T-helper 2 cell treated with Interferon-gamma antibody and Interleukin-4, amounts not matched to agents 100 ng/mL and 5 ng/mL, for 36 hours (primary cell): ENCODE results near the gene SLC18A2. TPM values are rescaled to one million over a fixed set of nuclear protein-coding genes. Genes with fewer than 3 reads are reported as not detected.
"Not testable (repeated sequence)": the region's sequence is repeated elsewhere in the genome, so short reads cannot be mapped to it uniquely, and the experiment has no call there.

Experiments used
- intact Hi-C: fragments of 100-400 bp; cut with micrococcal nuclease; formaldehyde crosslinking; loops from one replicate; pipeline ENCODE4 v1.15.1; 2023
- total RNA-seq: library from RNA; stranded (reverse); gene quantifications from 2 replicates; pipeline ENCODE4 v1.2.3, GENCODE V29; 2022

The SLC18A2 gene
- total RNA-seq, 1 donor from 2014 or later = 0.09 TPM

DNA sequence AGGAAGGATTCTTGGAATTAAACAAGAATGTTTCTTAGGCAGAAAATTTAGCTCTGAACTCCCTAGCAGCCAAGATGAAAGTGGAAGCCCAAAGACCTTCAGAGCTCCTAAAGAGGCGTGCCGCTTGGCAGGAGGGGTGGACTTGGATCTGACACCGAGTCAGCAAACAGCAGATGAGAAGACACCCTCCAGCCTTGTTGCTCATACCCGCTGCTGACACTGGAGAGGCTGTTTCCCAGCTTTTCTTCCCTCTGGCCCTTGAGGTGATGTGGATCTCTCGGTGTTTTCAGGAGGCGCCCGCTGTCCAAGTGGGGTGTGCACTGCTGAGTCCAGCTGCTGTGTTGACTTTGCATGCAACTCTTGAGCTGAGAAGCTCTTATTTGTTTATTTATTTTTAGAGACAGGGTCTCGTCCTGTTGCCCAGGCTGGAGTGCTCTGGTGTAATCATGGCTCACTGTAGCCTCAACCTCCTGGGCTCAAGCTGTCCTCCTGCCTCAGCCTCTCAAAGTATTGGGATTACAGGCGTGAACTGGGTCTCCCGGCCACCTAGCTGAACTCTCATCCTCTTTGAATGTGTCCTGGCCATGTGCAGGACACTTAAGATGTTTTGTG is 21.5 kb downstream of the SLC18A2 start:
- intact Hi-C loops = no loop called here

GRCh38 chr10:117262903-117263293 is 22.0 kb downstream of the SLC18A2 start:
- intact Hi-C loops = no loop called here

DNA sequence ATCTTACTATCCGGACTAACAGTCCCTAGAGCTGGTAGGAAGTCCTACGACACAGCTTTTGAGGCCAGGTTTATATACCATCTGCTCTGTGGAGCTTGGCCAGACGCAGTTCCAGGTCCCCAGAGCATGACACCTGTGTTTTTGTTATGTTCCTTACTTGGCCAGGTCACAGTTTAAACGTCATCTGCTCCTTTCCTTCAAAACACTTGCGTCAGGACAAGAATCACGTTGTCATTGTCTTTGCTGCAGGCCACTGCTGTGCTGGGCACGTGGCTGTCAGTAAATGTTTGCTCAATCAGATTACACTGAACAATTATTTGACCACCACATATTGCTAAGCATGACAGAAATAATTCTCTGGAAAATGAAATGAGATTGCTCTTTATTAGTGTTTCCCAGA is 23.9 kb downstream of the SLC18A2 start:
- intact Hi-C loops = no loop called here

DNA sequence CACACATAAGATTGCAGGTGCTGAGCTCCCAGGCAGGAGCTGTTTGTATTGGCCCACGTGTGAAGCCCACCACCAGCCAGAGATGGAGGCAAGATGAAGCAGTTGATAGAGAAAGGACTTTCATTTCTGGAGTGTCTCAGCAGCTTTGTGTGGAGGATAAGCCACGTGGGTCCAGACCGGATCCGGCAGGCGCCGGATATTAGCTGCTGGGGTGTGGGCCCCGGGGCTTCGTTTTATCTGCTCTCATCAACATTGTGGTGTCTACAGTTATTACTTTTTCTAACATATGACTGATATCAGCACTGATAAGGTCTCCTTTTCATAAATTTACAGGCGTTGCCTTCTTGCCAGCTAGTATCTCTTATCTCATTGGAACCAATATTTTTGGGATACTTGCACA is 25.5 kb downstream of the SLC18A2 start:
- intact Hi-C loops = no loop called here

- intact Hi-C loops = no loop called here
Measured at GRCh38 chr10:117266812-117267211, 25.9 kb downstream of the SLC18A2 start.

DNA sequence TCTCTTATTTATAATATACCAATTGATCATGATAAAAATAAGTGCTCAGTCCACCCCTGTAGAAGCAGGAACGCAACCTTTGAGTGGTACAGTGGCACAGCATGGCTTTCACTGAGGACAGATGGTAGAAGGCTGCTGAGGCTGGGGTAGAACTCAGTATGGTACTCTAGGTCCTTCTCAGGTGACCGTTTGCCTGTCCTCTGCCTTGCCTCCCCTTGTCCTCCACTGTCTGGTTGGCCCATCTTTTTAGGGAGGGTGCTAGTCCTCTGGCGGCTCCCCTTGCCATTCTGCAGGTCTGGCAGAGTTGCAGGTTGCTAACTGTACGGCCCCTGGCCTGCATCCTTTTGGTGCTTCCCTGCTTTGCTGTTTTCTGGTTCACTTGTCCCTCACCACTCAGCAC is 27.3 kb downstream of the SLC18A2 start:
- intact Hi-C loops = no loop called here

DNA sequence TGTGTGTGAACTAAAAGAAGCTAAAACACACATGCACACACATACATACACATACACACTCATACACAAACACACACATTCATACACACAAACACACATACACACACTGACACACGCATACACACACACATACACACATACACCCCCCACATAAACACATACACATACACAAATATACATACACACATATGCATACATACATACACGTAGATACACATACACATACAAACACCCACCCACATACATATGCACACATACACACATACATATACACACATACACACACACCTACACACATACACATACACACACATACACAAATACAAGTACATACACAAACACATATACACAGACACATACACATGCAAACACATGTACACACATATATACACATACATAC is 28.0 kb downstream of the SLC18A2 start:
- intact Hi-C loops = no loop called here

- intact Hi-C loops = no loop called here
Measured at GRCh38 chr10:117271427-117271826, 30.5 kb downstream of the SLC18A2 start.

DNA sequence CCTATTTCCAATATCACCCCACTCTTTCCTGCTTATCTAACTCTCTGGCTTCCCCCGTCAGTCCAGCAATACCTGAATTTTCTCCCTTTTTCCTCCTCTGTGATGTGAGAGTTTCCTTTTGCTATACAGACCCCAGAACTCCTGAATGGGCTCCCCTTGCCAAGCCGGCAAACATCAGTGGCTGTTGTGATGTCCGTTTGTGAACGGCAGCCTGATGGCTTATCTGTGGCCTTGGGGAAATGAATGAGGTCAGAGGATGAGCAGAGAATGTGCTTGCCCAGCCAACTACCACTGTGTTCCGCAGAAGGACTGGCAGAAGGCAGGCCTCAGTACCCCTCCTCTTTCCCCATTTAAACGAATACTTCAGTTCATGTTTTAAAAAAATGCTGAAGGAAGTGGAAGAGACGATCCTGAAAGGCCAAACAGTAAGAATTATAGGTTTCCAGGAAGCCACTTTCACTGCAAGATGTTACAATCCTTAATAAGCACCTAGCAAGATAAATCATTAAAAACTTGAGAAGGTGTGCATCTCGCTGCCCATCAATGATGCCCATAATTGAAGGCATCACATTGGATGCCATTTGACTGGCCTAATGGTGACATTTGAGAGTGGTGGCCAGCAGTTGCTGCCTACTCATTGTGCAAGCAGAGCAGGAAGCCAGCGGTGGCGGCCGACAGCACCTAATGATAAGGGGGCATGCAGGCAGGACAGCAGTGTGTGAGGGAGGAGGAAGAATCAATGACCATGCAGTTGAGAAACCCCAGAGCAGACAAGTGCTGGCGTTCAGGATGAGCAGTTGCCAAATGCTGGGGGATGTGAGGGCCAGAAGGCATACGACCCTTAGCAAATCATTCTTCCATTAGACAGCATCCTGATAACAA is 31.5 kb downstream of the SLC18A2 start:
- intact Hi-C loops = no loop called here

- intact Hi-C loops = no loop called here
Measured at GRCh38 chr10:117273980-117274379, 33.1 kb downstream of the SLC18A2 start.

GRCh38 chr10:117274509-117274908 is 33.6 kb downstream of the SLC18A2 start:
- intact Hi-C loops = no loop called here

DNA sequence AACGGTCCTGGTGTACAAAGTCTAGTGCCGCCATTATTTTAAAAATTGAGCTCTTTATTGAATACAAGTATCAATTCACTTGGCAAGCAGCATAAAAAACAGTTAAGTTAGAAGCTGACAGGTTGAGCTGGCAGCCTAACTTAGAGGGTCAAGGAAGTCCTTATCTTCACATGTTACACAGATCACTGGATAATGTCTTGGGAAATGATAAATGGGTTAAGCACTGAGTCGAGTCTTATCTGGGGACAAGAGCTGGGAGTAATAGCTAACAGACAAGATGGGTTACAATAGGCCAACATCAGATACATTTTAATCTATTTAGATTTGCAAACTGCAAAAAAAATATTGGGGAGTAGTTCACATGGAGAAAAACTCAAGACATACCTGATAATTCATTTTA is 34.2 kb downstream of the SLC18A2 start:
- intact Hi-C loops = no loop called here

DNA sequence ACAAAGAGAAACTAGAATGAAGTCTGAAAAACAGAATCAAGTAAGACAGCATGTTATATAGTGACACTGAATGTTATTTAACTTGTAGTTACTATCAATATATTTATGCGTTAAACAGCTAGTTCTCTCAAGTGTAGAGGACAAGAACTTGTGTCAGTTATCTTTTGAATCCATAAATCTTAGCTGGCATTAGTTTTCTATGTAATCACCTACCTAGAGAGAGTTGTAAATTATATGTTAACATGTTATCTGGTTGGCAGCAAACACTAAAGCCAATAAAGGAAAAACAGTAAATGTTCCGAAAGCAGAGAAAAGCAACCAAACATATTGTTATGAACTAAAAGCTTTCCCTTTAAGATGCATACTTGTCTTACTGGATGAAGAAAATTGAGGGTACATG is 36.8 kb downstream of the SLC18A2 start:
- intact Hi-C loops = no loop called here

DNA sequence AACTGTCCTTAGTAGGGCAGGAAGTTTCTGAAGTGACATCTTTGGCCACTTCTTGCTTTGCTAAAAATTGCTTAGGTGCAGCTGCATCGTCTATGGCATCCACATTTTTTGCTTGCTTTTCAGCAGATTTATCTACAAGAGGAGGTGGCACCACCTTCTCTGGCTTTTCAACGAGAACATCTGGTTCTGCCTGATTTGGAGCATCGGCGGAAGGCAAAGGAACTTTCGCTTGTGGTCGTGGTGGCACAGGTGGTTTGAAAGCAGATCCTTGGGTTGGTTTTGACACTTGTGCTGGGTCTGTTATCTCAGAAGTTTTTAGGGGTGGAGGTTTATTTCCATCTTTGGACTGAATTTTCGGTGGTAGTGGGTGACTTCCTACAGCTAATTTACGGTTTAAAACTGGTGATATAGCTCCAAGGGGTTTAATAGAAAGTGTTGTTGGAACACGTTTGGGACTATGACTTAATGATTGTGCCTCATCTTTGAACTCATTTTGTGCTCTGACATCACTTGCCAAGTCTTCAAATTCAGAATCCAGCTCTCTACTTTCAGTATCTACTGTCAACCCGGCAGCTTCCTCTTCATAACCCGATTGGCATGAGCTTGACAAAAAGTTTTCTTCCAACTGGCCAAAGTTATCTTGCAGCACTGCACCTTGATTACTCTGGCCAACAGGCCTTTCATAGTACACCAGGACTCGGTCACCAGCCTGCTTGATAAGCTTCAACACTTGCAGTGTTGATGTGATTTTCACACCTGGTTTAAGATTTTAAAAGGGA is 44.0 kb downstream of the SLC18A2 start:
- intact Hi-C loops = no loop called here

DNA sequence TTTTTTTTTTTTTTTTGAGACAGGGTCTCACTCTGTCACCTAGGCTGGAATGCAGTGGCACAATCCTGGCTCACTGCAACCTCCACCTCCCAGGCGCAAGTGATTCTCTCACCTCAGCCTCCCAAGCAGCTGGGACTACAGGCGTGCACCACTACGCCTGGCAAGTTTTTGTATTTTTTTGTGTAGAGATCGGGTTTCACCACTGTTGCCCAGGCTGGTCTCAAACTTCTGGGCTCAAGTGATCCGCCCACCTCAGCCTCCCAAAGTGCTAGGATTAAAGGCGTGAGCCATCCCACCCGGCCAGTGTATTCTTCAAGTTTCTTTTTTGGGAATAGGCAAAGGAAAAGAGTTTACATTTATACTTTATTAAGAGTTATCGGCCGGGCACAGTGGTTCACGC is 50.0 kb downstream of the SLC18A2 start:
- intact Hi-C loops = not testable (repeated sequence)

GRCh38 chr10:117294039-117294645 is 53.2 kb downstream of the SLC18A2 start:
- intact Hi-C loops = no loop called here

GRCh38 chr10:117294735-117295134 is 53.8 kb downstream of the SLC18A2 start:
- intact Hi-C loops = no loop called here

DNA sequence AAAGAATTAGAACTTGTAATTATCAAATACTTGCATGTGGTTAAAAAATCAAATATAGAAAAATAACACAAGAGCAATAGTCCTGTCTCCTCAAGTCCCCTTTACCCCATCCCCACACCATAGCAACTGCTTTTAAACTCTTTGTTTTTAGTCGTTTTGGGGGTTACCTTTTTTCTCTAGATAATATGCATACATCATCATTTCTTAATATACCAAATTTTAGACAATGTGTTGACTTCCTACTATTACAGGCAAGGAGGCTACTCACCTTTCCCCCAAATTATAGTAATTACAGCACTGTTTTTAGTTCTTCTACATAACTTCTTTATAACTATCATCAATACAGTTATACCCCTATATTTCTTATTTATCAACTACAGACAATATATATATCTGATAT is 57.3 kb downstream of the SLC18A2 start:
- intact Hi-C loops = no loop called here

DNA sequence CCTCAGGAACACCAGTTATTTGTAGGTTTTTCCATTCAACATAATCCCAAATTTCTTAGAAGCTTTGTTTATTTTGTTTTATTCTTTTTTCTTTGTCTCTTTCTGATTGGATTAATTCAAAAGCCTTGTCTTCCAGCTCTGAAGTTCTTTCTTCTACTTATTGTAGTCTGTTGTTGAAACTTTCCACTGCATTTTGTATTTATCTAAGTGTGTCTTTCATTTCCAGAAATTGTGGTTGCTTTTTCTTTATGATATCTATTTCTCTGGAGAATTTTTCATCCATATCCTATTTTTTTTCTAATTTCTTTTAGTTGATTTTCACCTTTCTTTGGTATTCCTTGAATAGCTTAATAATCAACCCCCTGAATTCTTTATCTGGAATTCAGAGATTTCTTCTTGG is 58.5 kb downstream of the SLC18A2 start:
- intact Hi-C loops = no loop called here

DNA sequence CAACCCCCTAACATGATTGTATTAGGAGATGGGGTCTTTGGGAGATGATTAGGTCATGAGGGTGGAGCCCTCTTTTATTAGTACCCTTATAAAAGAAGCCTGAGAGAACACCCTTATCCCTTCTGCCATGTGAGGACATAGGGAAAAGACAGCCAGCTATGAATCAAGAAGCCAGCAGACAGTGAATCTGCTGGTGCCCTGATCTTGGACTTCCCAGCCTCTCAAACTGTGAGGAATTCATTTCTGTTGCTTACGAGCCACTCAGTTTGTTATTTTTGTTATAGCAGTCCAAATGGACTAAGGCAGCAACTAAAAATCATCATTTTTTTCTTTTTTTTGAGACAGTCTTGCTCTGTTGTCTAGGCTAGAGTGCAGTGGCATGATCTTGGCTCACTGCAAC is 59.8 kb downstream of the SLC18A2 start:
- intact Hi-C loops = no loop called here

GRCh38 chr10:117303451-117303850 is 62.5 kb downstream of the SLC18A2 start:
- intact Hi-C loops = not testable (repeated sequence)

DNA sequence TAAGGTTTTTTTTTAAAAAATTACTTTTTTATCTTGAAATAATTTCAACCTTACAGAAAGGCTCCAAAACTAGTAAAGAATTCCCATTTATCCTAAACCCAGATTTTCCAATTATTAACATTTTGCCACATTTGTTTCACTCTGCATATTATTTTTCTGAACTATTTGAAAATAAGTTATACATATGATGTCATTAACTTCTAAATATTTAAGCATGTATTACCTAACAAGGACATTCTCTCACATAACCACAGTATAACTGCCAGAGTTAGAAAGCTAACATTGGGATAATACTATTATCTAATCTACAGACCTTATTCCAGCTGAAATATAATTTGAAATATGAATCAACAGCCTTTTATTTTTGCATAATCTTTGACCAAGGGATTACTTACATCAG is 65.8 kb downstream of the SLC18A2 start:
- intact Hi-C loops = no loop called here
